HCT116 (cell line): ENCODE data around the gene MPHOSPH6.

Experiments
- CEBPB ChIP-seq: IDR thresholded peaks from 2 replicates; pipeline ENCODE4 v1.6.1; 2012; ENCODE audit warnings: low read depth
- EZH2 ChIP-seq: fragments of 200-600 bp; sonication (generic); IDR thresholded peaks from 2 replicates; pipeline ENCODE4 v1.6.1; 2017; ENCODE audit warnings: antibody characterized with exemption, mixed run types
- POLR2A ChIP-seq: IDR thresholded peaks from 2 replicates; pipeline ENCODE4 v1.7.0; 2011; ENCODE audit warnings: borderline replicate concordance; ENCODE audit not compliant: insufficient read depth, insufficient read length; ENCODE audit errors: extremely low read depth
- POLR2AphosphoS5 ChIP-seq: IDR thresholded peaks from 2 replicates; pipeline ENCODE4 v1.6.1; 2011; ENCODE audit warnings: mild to moderate bottlenecking, low read depth, low read length, moderate library complexity
- TCF7L2 ChIP-seq: IDR thresholded peaks from 2 replicates; pipeline ENCODE4 v1.7.0; 2011; ENCODE audit warnings: borderline replicate concordance, inconsistent platforms; ENCODE audit not compliant: insufficient read depth, insufficient read length; ENCODE audit errors: extremely low read depth
- TF ChIP-seq, protein P1 (sequence below), 3 experiments: fragments of 200-600 bp in 1 of 3; sonication (generic) in 1 of 3; IDR thresholded peaks in 2 of 3; conservative IDR thresholded peaks in 1 of 3; 2 replicates each; pipeline ENCODE4 v1.5.1; 2012 to 2017; ENCODE audit warnings: low read depth in 2 of 3, low read length in 2 of 3, antibody characterized with exemption in 1 of 3, borderline replicate concordance in 1 of 3, control low read depth in 1 of 3, mild to moderate bottlenecking in 1 of 3, mixed read lengths in 1 of 3, mixed run types in 1 of 3, moderate library complexity in 1 of 3; ENCODE audit not compliant: insufficient read depth in 1 of 3
- TF ChIP-seq, protein P2 (sequence below): IDR thresholded peaks from 2 replicates; pipeline ENCODE4 v1.6.1; 2012

DNA sequence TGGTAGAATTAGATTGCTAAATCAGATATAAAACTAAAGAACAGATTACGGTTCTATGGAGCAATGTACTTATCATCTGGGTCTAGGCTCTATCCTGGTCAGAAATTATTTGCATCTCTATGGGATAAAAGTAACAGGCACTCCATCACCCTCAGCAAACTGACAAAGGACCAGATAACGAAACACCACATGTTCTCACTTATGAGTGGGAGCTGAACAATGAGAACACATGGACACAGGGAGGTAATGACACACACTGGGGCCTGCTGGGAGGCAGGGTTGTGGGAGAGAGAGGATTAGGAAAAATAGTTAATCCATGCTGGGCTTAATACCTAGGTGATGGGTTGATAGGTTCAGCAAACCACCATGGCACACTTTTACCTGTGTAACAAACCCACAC lies 61.9 kb downstream of the MPHOSPH6 start:
- TF ChIP-seq, protein P1, sequence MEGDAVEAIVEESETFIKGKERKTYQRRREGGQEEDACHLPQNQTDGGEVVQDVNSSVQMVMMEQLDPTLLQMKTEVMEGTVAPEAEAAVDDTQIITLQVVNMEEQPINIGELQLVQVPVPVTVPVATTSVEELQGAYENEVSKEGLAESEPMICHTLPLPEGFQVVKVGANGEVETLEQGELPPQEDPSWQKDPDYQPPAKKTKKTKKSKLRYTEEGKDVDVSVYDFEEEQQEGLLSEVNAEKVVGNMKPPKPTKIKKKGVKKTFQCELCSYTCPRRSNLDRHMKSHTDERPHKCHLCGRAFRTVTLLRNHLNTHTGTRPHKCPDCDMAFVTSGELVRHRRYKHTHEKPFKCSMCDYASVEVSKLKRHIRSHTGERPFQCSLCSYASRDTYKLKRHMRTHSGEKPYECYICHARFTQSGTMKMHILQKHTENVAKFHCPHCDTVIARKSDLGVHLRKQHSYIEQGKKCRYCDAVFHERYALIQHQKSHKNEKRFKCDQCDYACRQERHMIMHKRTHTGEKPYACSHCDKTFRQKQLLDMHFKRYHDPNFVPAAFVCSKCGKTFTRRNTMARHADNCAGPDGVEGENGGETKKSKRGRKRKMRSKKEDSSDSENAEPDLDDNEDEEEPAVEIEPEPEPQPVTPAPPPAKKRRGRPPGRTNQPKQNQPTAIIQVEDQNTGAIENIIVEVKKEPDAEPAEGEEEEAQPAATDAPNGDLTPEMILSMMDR (IDR thresholded peaks at IDR 0.05 in 2 of 3, conservative IDR thresholded peaks at IDR 0.05 in 1 of 3; ENCODE audit: borderline replicate concordance in 1 of 3, insufficient read depth in 1 of 3, low read depth in 2 of 3, low read length in 2 of 3), result no peak
- no peak for TF ChIP-seq CEBPB
- TF ChIP-seq EZH2, result no peak
- TF ChIP-seq POLR2AphosphoS5, result no peak
- TF ChIP-seq TCF7L2, result no peak
- TF ChIP-seq, protein P2, sequence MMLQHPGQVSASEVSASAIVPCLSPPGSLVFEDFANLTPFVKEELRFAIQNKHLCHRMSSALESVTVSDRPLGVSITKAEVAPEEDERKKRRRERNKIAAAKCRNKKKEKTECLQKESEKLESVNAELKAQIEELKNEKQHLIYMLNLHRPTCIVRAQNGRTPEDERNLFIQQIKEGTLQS, result no peak
- TF ChIP-seq POLR2A, result no peak
